Measurements from ENCODE around the gene PPP6R2. TPM values are rescaled to one million over a fixed set of nuclear protein-coding genes. Genes with fewer than 3 reads are reported as not detected.

PPP6R2 gene
- total RNA-seq, 1 experiment from 2014 or later, result 47.8 TPM

DNA sequence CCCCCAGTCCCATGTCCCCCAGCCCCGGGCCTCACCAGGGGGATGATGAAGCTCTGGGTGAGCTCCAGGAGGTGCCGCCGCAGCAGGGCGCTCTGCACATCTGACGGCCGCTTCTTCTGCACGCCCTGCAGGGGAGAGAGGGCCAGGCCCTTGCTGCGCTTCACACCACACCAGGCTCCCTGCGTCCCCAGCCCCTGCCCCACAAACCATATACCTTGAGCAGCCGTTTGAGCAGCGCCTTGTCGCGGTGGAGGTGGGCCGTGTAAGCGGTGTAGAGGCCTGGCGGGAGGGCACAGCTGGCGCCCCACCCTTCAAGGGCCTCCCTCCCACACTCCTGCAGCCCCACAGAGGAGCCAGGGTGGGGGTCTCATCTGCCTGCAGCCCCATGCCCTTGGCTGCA is 29.5 kb upstream of the PPP6R2 start (continued):
- TF ChIP-seq, protein P1, sequence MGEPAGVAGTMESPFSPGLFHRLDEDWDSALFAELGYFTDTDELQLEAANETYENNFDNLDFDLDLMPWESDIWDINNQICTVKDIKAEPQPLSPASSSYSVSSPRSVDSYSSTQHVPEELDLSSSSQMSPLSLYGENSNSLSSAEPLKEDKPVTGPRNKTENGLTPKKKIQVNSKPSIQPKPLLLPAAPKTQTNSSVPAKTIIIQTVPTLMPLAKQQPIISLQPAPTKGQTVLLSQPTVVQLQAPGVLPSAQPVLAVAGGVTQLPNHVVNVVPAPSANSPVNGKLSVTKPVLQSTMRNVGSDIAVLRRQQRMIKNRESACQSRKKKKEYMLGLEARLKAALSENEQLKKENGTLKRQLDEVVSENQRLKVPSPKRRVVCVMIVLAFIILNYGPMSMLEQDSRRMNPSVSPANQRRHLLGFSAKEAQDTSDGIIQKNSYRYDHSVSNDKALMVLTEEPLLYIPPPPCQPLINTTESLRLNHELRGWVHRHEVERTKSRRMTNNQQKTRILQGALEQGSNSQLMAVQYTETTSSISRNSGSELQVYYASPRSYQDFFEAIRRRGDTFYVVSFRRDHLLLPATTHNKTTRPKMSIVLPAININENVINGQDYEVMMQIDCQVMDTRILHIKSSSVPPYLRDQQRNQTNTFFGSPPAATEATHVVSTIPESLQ (CRISPR knock-in tag; IDR thresholded peaks at IDR 0.05), result no peak
- no peak for TF ChIP-seq ZNF396 (CRISPR knock-in tag; IDR thresholded peaks at IDR 0.05; ENCODE audit: borderline replicate concordance)
- TF ChIP-seq, protein P2, sequence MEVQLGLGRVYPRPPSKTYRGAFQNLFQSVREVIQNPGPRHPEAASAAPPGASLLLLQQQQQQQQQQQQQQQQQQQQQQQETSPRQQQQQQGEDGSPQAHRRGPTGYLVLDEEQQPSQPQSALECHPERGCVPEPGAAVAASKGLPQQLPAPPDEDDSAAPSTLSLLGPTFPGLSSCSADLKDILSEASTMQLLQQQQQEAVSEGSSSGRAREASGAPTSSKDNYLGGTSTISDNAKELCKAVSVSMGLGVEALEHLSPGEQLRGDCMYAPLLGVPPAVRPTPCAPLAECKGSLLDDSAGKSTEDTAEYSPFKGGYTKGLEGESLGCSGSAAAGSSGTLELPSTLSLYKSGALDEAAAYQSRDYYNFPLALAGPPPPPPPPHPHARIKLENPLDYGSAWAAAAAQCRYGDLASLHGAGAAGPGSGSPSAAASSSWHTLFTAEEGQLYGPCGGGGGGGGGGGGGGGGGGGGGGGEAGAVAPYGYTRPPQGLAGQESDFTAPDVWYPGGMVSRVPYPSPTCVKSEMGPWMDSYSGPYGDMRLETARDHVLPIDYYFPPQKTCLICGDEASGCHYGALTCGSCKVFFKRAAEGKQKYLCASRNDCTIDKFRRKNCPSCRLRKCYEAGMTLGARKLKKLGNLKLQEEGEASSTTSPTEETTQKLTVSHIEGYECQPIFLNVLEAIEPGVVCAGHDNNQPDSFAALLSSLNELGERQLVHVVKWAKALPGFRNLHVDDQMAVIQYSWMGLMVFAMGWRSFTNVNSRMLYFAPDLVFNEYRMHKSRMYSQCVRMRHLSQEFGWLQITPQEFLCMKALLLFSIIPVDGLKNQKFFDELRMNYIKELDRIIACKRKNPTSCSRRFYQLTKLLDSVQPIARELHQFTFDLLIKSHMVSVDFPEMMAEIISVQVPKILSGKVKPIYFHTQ (CRISPR knock-in tag; IDR thresholded peaks at IDR 0.05), result no peak
- TF ChIP-seq, protein P3, sequence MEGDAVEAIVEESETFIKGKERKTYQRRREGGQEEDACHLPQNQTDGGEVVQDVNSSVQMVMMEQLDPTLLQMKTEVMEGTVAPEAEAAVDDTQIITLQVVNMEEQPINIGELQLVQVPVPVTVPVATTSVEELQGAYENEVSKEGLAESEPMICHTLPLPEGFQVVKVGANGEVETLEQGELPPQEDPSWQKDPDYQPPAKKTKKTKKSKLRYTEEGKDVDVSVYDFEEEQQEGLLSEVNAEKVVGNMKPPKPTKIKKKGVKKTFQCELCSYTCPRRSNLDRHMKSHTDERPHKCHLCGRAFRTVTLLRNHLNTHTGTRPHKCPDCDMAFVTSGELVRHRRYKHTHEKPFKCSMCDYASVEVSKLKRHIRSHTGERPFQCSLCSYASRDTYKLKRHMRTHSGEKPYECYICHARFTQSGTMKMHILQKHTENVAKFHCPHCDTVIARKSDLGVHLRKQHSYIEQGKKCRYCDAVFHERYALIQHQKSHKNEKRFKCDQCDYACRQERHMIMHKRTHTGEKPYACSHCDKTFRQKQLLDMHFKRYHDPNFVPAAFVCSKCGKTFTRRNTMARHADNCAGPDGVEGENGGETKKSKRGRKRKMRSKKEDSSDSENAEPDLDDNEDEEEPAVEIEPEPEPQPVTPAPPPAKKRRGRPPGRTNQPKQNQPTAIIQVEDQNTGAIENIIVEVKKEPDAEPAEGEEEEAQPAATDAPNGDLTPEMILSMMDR (IDR thresholded peaks at IDR 0.05), result no peak

DNA sequence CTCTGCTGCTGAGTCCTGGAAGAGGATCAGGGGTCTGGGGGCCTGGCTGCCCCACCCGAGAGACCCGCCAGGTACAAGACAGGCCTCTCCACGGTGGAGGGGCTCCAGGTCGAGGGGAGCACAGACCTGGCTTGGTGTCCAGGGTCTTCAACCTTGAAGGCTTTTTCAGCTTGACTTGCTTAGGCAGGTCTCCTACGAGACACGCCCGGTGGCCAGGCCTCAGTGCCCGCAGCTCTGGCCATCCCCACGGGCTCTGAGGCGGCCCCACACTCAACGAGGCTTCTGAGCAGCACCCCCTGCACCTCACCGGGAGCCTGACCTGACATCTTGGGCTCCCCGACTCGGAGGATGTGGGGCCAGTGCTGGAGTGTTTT is 29.1 kb upstream of the PPP6R2 start:
- H3K4me1 Mint-ChIP-seq, result peaks cover 7% of the 10 kb centered on the region
- DNase-seq (ENCODE audit: low spot score) (no peak), ATAC-seq (no peak)
- no peaks in the 10 kb centered on the region for H3K36me3 Mint-ChIP-seq
- CTCF ChIA-PET, result interaction anchor here (0.7 to 1.5 kb wide), 4 partner anchors 13 to 42 kb away, joined by 3 to 6 read pairs (median 4); partner anchors contain the start of gene DENND6B
- POLR2A ChIA-PET, result no interaction called here
- no peak overlapping the region for H3K4me3 Mint-ChIP-seq
- H3K27me3 Mint-ChIP-seq (ENCODE audit: low read depth), result no peaks in the 10 kb centered on the region; the same call in 1 of the 2 replicates
- H3K27ac Mint-ChIP-seq, result peak overlapping the region; percentile 9; the same call in 1 of the 2 replicates
- H3K9me3 Mint-ChIP-seq, result no peaks in the 10 kb centered on the region
- TF ChIP-seq, protein P4, sequence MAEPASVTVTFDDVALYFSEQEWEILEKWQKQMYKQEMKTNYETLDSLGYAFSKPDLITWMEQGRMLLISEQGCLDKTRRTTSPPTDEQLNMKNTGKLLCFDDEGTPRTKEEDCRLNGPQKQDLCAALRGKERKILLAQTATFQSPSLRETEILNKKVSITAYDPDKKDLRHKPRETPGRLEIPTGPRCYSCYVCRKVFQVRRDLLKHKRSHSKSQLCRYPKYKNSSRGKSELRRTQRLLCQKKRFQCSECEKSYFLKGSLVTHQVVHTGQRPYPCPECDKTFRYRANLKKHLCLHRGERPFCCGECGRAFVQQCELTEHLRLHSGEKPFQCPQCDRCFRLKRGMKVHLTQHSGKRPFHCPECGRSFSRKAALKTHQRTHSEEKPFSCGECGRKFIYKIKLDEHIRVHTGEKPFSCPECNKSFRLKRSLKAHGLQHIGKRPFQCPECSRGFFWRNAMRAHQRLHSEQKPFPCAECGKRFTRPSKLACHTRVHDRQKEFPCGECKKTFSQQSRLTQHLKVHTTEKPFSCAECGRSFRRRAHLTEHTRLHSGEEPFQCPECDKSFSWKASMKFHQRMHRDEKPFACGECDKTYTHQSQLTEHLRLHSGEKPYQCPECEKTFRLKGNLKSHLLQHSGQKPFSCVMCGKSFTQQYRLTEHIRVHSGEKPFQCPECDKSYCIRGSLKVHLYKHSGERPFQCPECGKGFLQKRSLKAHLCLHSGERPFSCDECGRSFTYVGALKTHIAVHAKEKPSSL (CRISPR knock-in tag; conservative IDR thresholded peaks at IDR 0.05), result no peak
- TF ChIP-seq ELF4 (CRISPR knock-in tag; IDR thresholded peaks at IDR 0.05; ENCODE audit: low read depth) (no peak), CBFB (CRISPR knock-in tag; IDR thresholded peaks at IDR 0.05; ENCODE audit: low read depth) (no peak), NFYB (CRISPR knock-in tag; conservative IDR thresholded peaks at IDR 0.05; ENCODE audit: low read depth) (no peak), ZNF396 (CRISPR knock-in tag; IDR thresholded peaks at IDR 0.05; ENCODE audit: borderline replicate concordance) (no peak), FOXJ3 (CRISPR knock-in tag; IDR thresholded peaks at IDR 0.05; ENCODE audit: borderline replicate concordance) (no peak), RORB (CRISPR knock-in tag; IDR thresholded peaks at IDR 0.05) (no peak), ZNF317 (CRISPR knock-in tag; IDR thresholded peaks at IDR 0.05; ENCODE audit: borderline replicate concordance, low read depth) (no peak), TEAD4 (CRISPR knock-in tag; IDR thresholded peaks at IDR 0.05) (no peak), SOX15 (CRISPR knock-in tag; IDR thresholded peaks at IDR 0.05) (no peak)
- TF ChIP-seq, protein P5, sequence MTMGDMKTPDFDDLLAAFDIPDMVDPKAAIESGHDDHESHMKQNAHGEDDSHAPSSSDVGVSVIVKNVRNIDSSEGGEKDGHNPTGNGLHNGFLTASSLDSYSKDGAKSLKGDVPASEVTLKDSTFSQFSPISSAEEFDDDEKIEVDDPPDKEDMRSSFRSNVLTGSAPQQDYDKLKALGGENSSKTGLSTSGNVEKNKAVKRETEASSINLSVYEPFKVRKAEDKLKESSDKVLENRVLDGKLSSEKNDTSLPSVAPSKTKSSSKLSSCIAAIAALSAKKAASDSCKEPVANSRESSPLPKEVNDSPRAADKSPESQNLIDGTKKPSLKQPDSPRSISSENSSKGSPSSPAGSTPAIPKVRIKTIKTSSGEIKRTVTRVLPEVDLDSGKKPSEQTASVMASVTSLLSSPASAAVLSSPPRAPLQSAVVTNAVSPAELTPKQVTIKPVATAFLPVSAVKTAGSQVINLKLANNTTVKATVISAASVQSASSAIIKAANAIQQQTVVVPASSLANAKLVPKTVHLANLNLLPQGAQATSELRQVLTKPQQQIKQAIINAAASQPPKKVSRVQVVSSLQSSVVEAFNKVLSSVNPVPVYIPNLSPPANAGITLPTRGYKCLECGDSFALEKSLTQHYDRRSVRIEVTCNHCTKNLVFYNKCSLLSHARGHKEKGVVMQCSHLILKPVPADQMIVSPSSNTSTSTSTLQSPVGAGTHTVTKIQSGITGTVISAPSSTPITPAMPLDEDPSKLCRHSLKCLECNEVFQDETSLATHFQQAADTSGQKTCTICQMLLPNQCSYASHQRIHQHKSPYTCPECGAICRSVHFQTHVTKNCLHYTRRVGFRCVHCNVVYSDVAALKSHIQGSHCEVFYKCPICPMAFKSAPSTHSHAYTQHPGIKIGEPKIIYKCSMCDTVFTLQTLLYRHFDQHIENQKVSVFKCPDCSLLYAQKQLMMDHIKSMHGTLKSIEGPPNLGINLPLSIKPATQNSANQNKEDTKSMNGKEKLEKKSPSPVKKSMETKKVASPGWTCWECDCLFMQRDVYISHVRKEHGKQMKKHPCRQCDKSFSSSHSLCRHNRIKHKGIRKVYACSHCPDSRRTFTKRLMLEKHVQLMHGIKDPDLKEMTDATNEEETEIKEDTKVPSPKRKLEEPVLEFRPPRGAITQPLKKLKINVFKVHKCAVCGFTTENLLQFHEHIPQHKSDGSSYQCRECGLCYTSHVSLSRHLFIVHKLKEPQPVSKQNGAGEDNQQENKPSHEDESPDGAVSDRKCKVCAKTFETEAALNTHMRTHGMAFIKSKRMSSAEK (CRISPR knock-in tag; IDR thresholded peaks at IDR 0.05; ENCODE audit: borderline replicate concordance), result no peak
- TF ChIP-seq, protein P6, sequence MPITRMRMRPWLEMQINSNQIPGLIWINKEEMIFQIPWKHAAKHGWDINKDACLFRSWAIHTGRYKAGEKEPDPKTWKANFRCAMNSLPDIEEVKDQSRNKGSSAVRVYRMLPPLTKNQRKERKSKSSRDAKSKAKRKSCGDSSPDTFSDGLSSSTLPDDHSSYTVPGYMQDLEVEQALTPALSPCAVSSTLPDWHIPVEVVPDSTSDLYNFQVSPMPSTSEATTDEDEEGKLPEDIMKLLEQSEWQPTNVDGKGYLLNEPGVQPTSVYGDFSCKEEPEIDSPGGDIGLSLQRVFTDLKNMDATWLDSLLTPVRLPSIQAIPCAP (CRISPR knock-in tag; IDR thresholded peaks at IDR 0.05), result no peak
- TF ChIP-seq, protein P7, sequence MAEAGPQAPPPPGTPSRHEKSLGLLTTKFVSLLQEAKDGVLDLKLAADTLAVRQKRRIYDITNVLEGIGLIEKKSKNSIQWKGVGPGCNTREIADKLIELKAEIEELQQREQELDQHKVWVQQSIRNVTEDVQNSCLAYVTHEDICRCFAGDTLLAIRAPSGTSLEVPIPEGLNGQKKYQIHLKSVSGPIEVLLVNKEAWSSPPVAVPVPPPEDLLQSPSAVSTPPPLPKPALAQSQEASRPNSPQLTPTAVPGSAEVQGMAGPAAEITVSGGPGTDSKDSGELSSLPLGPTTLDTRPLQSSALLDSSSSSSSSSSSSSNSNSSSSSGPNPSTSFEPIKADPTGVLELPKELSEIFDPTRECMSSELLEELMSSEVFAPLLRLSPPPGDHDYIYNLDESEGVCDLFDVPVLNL (CRISPR knock-in tag; IDR thresholded peaks at IDR 0.05; ENCODE audit: borderline replicate concordance, low read depth), result no peak
- TF ChIP-seq, protein P8, sequence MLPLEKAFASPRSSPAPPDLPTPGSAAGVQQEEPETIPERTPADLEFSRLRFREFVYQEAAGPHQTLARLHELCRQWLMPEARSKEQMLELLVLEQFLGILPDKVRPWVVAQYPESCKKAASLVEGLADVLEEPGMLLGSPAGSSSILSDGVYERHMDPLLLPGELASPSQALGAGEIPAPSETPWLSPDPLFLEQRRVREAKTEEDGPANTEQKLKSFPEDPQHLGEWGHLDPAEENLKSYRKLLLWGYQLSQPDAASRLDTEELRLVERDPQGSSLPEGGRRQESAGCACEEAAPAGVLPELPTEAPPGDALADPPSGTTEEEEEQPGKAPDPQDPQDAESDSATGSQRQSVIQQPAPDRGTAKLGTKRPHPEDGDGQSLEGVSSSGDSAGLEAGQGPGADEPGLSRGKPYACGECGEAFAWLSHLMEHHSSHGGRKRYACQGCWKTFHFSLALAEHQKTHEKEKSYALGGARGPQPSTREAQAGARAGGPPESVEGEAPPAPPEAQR (CRISPR knock-in tag; IDR thresholded peaks at IDR 0.05), result no peak
